IMR-90 (cell line): Measurements from ENCODE around the gene UBA1.

Experiments used
- FOS ChIP-seq: fragments of 150-350 bp; IDR thresholded peaks from 2 replicates; pipeline ENCODE4 v1.6.1; 2016; ENCODE audit warnings: low read depth, low read length
- TF ChIP-seq, protein P1 (sequence below): conservative IDR thresholded peaks from 2 replicates; pipeline ENCODE4 v1.5.1; 2012; ENCODE audit warnings: mild to moderate bottlenecking, low read depth, low read length, improper control_type of control experiment

DNA sequence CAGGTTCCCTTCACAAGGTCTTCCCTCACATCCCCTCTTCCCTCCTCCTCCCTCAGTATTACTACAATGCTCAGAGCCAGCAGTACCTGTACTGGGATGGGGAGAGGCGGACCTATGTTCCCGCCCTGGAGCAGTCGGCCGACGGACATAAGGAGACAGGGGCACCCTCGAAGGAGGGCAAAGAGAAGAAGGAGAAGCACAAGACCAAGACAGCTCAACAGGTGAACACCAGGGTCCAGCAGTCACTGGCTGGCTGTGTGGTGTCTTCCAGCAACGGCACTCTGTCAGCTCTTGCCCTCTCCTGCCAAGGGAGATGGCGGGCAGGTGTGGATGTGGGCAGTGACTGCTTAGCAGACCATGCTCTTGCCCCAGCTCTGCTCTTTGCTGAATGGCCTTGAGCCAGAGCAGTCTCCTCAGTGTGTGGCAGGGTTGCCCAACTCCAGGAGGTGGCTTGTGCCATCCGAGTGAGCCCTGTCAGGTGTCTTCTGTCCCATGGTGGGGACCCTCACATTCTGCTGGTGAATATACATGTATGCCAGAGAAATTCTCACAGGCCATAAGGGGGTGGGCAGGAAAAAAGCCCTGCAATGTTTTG, 11.4 kb upstream of the UBA1 start:
- TF ChIP-seq FOS: no peak
- TF ChIP-seq, protein P1, sequence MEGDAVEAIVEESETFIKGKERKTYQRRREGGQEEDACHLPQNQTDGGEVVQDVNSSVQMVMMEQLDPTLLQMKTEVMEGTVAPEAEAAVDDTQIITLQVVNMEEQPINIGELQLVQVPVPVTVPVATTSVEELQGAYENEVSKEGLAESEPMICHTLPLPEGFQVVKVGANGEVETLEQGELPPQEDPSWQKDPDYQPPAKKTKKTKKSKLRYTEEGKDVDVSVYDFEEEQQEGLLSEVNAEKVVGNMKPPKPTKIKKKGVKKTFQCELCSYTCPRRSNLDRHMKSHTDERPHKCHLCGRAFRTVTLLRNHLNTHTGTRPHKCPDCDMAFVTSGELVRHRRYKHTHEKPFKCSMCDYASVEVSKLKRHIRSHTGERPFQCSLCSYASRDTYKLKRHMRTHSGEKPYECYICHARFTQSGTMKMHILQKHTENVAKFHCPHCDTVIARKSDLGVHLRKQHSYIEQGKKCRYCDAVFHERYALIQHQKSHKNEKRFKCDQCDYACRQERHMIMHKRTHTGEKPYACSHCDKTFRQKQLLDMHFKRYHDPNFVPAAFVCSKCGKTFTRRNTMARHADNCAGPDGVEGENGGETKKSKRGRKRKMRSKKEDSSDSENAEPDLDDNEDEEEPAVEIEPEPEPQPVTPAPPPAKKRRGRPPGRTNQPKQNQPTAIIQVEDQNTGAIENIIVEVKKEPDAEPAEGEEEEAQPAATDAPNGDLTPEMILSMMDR: no peak
